HFFc6 (cell line): Measurements from ENCODE around the gene MB. TPM values are rescaled to one million over a fixed set of nuclear protein-coding genes. Genes with fewer than 3 reads are reported as not detected.

Experiments used
- DNase-seq: peaks from one replicate; pipeline ENCODE4 v3.0.0-alpha.2; 2018
- H3K27ac Mint-ChIP-seq: 2 replicates; pipeline ENCODE4 v1.8.0; 2020; ENCODE audit warnings: mild to moderate bottlenecking, mixed read lengths
- H3K27me3 Mint-ChIP-seq: 2 replicates; pipeline ENCODE4 v1.8.0; 2021; ENCODE audit warnings: mild to moderate bottlenecking, moderate library complexity, mixed read lengths; ENCODE audit not compliant: insufficient read depth
- H3K36me3 Mint-ChIP-seq: 2 replicates; pipeline ENCODE4 v1.8.0; 2021; ENCODE audit warnings: low read depth, mixed read lengths
- H3K4me1 Mint-ChIP-seq: 2 replicates; pipeline ENCODE4 v1.8.0; 2020; ENCODE audit warnings: low read depth, mixed read lengths
- H3K4me3 Mint-ChIP-seq: 2 replicates; pipeline ENCODE4 v1.8.0; 2020; ENCODE audit warnings: mild to moderate bottlenecking, moderate library complexity, mixed read lengths
- H3K9me3 Mint-ChIP-seq: 2 replicates; pipeline ENCODE4 v1.8.0; 2020; ENCODE audit warnings: mild to moderate bottlenecking, mixed read lengths
- CTCF ChIP-seq: fragments of 200-600 bp; sonication (generic); IDR thresholded peaks from 2 replicates; pipeline ENCODE4 v1.5.0; 2021; ENCODE audit warnings: antibody characterized with exemption, mild to moderate bottlenecking
- total RNA-seq, 6 experiments: library from RNA; stranded (reverse); fragmentation: NEBNext Ultra II Directional; extraction: Animal tissue kit (Norgen Biotek cat#: 25700); gene quantifications; 2 replicates in 1 of 6; 3 replicates in 5 of 6; pipeline ENCODE4 v1.2.3, GENCODE V29; 2021

Gene MB
- total RNA-seq, 6 experiments from 2014 or later: not detected

- no peaks in the 10 kb centered on the region for H3K9me3 Mint-ChIP-seq
- peaks cover 4% of the 10 kb centered on the region; the same call in 1 of the 2 replicates for H3K27me3 Mint-ChIP-seq
- no peak for DNase-seq
- no peaks in the 10 kb centered on the region; the same call in 1 of the 2 replicates for H3K36me3 Mint-ChIP-seq
- peak overlapping the region; percentile 98 for H3K27ac Mint-ChIP-seq
- no peak for TF ChIP-seq CTCF
- H3K4me3 Mint-ChIP-seq: no peak overlapping the region
- H3K4me1 Mint-ChIP-seq: peaks cover 42% of the 10 kb centered on the region
These were observed 13.8 kb upstream of the MB start for GRCh38 chr22:35630891-35631290.

- peaks cover 42% of the 10 kb centered on the region for H3K4me1 Mint-ChIP-seq
- TF ChIP-seq CTCF: no peak
- H3K4me3 Mint-ChIP-seq: no peak overlapping the region
- peak overlapping the region; percentile 98 for H3K27ac Mint-ChIP-seq
- H3K9me3 Mint-ChIP-seq: no peaks in the 10 kb centered on the region
- DNase-seq: peak; percentile 61
- H3K36me3 Mint-ChIP-seq: no peaks in the 10 kb centered on the region; the same call in 1 of the 2 replicates
- peaks cover 4% of the 10 kb centered on the region; the same call in 1 of the 2 replicates for H3K27me3 Mint-ChIP-seq
These were observed 13.3 kb upstream of the MB start for GRCh38 chr22:35630387-35630793.

- peak; percentile 97 for DNase-seq
- Mint-ChIP-seq H3K4me3 (peak overlapping the region; percentile 81), H3K9me3 (no peaks in the 10 kb centered on the region), H3K27me3 (peaks cover 4% of the 10 kb centered on the region; the same call in 1 of the 2 replicates), H3K27ac (peak overlapping the region; percentile 98), H3K36me3 (no peaks in the 10 kb centered on the region), H3K4me1 (peaks cover 42% of the 10 kb centered on the region)
- TF ChIP-seq CTCF: no peak
These were observed 12.5 kb upstream of the MB start for GRCh38 chr22:35629406-35630216.

GRCh38 chr22:35628732-35629131 lies 11.6 kb upstream of the MB start:
- Mint-ChIP-seq H3K36me3 (no peaks in the 10 kb centered on the region), H3K4me3 (peak overlapping the region; percentile 44), H3K27ac (peak overlapping the region; percentile 98), H3K9me3 (no peaks in the 10 kb centered on the region), H3K4me1 (peaks cover 42% of the 10 kb centered on the region), H3K27me3 (peaks cover 4% of the 10 kb centered on the region)
- no peak for TF ChIP-seq CTCF
- no peak for DNase-seq

- peak; percentile 76 for TF ChIP-seq CTCF
- H3K9me3 Mint-ChIP-seq: no peaks in the 10 kb centered on the region
- H3K27ac Mint-ChIP-seq: peak overlapping the region; percentile 98
- H3K36me3 Mint-ChIP-seq: no peaks in the 10 kb centered on the region
- DNase-seq: peak; percentile 82
- H3K4me3 Mint-ChIP-seq: peak overlapping the region; percentile 91
- peaks cover 49% of the 10 kb centered on the region for H3K4me1 Mint-ChIP-seq
- H3K27me3 Mint-ChIP-seq: peaks cover 4% of the 10 kb centered on the region
These were observed 10.3 kb upstream of the MB start for GRCh38 chr22:35627267-35628041.
